GM21423 (cell line): ENCODE results near the gene RPTOR.
"Not testable (repeated sequence)": the region's sequence is repeated elsewhere in the genome, so short reads cannot be mapped to it uniquely, and the experiment has no call there.

Source experiments
- ATAC-seq: cut with Tn5 transposase; IDR thresholded peaks from one replicate; pipeline ENCODE4 v1.9.1; 2021; ENCODE audit warnings: mild to moderate bottlenecking, moderate library complexity; ENCODE audit not compliant: unreplicated experiment

Gene RPTOR

DNA sequence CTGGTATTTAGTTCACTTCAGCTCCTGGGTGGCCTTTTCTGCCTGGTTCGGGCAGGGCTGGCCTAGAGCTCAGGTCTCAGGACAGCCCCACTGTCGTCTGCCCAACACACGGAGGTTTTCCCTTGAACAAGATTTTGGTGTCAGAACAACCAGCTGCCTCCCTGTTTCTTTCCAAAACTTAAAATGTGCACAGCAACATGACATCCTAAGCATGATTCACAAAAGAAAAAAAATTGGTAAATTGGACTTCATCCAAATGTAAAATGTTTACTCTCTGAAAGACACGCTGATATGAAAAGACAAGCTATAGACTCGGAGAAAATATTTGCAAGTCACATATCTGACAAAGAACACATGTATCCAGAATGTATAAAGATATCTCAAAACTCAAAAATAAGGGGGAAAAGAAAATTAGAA, 249.2 kb downstream of the RPTOR start:
- ATAC-seq, result no peak

DNA sequence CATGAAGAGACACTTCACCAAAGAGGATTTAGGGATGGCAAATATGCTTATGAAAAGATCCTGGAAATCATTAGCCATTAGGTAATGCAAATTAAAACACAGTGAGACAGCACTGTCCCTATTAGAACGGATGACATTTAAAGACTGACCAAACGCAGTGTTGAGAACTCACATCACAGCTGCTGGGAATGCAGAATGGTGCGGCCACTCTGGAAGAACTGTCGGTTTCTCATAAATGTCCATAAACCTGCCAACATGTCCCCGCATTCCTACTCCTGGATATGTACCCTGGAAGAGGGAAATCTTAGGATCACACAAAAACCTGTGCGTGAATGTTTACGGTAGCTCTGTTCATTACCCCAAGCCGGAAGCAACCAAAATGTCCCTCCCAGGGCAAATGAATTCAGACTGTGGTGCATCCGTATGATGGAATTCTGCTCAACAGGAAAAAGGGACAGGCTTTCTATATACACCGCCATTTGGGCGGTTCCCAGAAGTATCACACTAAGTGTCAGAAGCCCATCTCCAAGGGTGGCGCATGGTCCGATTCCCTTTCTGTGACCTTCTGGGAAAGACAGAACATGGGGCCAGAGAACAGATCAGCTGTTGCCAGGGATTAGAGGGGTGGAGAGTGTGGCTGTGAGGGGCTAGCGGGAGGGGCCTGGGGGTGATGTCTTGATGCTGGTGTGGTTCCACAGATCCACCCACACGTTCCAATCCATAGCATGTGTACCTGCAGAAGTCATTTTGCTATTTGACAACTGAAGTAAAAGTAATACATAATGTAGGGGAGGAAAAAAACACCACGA, 249.8 kb downstream of the RPTOR start:
- no peak for ATAC-seq

DNA sequence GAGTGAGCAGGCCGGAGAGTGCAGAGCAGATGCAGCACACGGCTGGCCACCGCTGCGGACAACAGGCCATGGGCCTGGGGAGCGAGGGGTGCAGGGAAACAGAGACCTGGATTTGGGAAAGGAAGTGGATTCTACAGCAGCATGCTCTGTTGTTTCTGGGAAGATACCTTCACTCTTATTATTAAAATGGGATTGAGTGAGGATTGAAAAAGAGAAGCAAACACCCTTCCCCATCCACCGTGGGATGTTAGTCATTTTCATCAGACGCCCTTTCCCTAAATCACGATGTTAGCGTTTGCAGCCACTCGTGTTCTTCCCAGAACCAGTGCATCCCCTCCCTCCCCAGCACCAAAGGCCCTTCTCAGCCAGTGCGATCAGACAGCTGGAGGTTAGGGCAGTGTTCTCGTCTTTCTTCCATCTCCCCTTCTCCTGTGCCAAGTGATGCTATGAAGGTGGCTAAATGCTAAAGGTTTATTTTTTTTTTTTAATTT, 250.5 kb downstream of the RPTOR start:
- ATAC-seq, result no peak

- no peak for ATAC-seq
Observed at GRCh38 chr17:80795754-80796153, 251.1 kb downstream of the RPTOR start.

- no peak for ATAC-seq
Observed at GRCh38 chr17:80796430-80796861, 251.8 kb downstream of the RPTOR start.

- ATAC-seq, result not testable (repeated sequence)
Observed at GRCh38 chr17:80797222-80797621, 252.6 kb downstream of the RPTOR start.

GRCh38 chr17:80797741-80798594, 253.3 kb downstream of the RPTOR start:
- no peak for ATAC-seq

- ATAC-seq, result no peak
Observed at GRCh38 chr17:80798595-80799537, 254.2 kb downstream of the RPTOR start.

DNA sequence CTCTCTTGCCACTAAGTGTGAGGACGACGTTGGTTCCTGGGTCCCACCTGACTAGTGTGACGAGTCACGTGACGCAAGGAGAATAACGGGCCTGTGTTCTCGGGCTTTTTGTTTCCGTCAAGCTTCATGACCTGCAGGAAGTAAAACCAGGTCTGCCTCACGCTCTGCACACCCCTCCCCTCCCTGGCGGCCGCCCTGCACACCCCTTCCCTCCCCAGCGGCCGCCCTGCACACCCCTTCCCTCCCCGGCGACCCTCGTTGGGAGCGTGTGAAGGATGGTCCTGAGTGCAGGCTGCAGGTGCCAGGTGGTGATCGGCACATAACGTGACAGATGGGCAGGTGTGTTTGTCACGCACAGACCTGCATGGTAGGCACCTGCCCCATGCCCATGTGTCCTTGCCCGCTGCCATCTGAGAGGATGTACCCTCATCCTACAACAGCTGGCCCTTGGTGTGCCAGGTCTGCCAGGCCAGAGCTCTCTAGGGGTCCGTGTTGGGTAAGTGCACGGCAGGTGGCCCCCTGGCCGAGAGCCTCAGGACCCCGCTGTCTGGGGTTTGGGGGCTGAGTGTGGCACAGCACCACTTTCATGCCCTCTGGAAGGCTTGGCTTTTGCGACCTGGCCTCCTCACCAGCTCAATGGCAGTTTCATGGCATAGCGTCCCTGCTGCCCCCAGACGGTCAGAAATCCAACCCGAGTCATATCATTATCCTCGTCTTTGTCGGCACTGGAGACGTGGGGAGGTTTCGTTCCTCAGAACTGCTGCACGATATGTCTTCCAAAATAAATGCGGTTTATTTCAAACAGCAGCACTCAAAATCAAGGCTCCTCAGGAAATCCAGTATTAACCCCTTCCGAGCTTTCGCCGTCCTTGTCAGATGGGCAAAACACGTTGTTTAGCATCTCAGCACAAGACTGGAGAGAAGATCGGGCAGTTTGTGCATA, 255.2 kb downstream of the RPTOR start:
- no peak for ATAC-seq

DNA sequence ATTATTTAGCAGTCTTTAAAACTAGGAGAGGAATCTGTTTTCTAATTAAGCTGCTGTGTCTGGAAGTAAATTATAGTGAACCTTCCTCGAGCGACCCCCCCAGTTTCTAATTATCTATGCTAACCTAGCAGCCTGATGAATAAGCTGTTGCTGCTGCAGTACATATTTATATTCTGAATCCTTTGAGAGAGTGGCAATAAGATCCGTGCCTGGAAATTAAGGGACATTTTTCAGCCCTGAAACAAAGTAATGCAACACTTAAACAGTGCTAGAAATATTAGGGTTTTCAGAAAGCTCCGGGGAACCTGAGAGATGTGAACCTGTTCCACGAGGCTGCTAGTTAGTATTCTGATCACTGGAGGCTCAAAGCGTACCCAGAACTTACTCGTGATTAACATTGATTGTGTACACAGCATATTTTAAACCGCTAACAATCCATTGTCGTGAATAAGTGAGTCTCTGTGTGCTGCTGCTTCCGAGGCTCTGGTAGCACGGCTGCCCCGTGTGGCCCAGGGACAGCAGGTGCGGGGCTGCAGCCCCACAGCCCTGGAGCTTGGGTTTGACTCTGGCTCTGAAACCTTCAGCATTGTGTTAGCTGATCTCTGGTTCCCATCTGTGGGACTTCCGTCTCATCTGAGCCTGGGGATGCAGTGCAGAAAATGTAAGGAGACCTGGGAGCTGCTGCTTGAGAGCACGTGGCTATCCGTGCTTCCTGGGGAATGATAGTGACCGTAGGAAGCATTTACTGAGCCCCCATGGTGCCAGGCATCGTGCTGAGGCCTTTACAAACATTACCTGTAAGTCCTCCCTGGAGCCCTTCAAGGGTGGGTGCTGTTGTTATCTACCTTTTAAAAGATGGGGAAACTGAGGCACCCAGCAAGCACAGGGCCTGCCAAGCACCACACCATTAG, 256.1 kb downstream of the RPTOR start:
- ATAC-seq, result no peak

DNA sequence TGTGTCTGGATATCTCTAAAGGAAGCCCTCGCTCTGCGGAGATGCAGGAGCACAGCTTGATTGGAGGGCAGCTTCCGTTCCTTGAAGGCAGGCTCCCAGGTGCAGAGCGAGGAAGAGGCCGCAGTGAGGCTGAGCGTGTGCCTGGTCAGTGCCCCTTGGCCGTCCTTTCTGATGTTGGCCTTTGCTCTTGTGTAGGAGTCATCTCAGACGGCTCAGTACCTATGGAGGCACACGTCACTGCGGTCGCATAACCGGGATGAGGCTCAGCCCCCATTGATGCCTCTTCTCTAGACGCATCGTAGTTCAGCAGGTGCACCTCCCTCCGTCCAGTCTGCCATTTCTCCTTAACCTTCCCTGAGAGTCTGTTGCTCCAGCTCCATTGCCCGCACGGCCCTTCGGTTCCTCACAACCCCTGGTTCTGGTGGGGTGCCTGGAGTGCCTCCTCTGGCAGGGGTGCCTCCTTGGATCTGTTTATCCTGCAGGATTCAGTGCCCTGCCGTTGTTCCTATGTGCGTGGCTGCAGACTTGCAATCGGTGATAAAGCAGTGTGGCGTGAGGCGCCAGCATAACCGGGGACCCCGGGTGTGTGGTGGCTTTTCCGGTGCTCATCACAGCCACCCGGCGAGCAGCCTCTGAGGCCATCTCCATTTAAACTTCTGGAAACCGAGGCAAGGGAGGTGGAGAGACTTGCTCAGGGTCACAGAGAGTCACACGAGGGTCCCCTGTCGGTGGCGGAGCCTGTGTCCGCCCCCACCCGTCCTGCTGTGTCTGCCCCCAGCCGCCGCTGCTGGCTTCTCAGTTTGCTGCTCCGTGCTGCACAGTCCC, 258.2 kb downstream of the RPTOR start:
- no peak for ATAC-seq

DNA sequence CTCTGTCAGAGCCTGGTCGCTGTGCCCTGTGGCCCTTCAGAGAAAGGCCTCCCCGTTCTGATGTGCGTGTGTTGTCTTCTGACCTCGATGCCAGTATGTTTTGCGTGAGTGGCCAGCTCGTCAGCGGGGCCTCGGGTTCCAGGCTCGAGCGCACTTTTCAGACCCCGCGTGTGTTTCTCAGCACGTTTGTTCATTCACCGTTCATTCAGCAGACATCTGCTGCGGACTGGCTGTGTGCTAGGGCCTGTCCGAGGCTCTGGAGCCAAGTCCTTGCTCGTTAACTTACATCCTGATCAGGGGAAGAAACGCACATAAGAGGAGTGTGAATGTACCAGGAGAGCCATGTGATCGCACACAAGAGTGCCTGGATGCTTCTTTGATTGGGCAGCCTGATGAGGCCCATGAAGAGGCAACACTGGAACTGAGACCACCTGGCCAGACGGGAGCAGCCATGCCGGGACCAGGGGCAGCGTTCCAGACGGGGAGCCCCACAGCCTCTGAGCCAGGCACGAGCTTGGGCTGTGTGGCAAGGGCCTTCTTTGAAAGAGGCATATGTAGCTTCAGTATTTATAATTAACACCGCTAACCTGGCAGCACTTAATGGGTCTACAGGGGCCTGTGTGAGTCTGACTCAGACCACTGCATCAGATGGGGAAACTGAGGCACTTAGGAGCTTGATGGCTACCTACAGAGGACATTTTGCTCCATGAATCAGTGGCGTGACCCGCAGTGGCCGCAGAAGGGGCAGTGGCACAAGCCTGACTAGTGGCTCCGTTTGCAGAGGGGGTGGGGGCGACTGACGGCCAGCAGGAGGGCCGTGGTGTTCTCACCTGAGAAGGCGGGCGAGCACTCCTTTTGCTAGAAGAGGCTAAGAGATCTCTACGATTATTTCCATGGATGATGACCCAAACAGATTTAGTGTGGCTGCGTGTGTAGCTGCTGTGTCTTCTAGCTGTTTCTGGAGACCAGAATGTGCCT, 259.1 kb downstream of the RPTOR start:
- ATAC-seq, result no peak

DNA sequence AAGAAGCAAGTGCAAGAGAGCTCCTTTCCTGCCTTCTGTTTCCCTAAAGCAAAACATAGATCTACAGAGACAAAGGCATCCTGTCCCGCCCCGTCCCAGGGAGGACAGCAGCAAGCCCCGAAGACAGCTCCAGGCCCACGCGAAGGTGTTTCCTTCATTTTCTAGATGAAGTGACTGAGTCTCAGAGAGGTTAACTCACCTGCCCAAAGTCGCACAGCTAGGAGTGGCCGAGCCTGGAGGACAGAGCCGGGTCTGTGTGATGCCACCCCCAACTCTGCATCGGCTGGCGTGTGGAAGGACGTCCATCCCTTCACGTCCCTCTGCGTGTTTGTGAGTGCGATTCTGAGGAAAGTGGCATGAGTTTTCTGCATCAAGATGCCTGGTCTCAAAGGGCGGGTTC, 259.8 kb downstream of the RPTOR start:
- ATAC-seq, result no peak

- no peak for ATAC-seq
Observed at GRCh38 chr17:80805032-80805751, 260.6 kb downstream of the RPTOR start.

GRCh38 chr17:80807014-80807413, 262.4 kb downstream of the RPTOR start:
- ATAC-seq, result no peak

DNA sequence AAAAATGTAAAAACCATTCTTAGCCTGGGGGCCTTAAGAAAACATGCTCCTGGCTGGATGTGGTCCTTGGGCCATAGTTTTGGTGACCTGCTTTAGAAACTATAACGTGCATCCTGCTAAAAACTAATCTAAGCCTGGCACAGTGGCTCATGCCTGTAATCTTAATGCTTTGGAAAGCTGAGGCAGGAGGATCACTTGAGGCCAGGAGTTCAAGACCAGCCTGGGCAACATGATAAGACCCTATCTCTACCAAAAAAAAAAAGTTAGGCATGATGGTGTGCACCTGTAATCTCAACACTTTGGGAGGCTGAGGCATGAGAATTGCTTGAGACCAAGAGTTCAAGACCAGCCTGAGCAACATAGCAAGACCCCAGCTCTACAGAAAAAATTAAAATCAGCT, 263.2 kb downstream of the RPTOR start:
- ATAC-seq, result no peak
